Measurements from ENCODE around the gene XAB2. TPM values are rescaled to one million over a fixed set of nuclear protein-coding genes. Genes with fewer than 3 reads are reported as not detected.

XAB2 gene
- total and polyA plus RNA-seq, 2 donors (not counting 3 experiments of a cell fraction or from before 2014, with no cell fraction given): 37.3 to 47.6 TPM

- no peaks in the 10 kb centered on the region for H3K9me1 ChIP-seq (replicated peaks; ENCODE audit: control insufficient read depth, extremely low read depth, insufficient read depth, low read length)
- no peaks in the 10 kb centered on the region for H3K4me1 ChIP-seq (ENCODE audit: control insufficient read depth, extremely low read depth, insufficient read depth, low read length)
- CTCF ChIA-PET: interaction anchor here (3.2 kb wide), 1 partner anchor 51 kb away, joined by 14 read pairs; no protein-coding TSS in a partner anchor
- no peak overlapping the region for H3K4me2 ChIP-seq (ENCODE audit: insufficient read depth, low read length)
- dilution Hi-C loops (cut with MboI; ENCODE audit: extremely low pct_ligation_motif_present, low sequenced_read_pairs) (no loop called here), intact Hi-C loops (cut with micrococcal nuclease) (no loop called here)
- FAIRE-seq (no peak), DNase-seq (ENCODE audit: low read depth, low spot score) (no peak)
- H3K36me3 ChIP-seq (ENCODE audit: control insufficient read depth in 2 of 2, extremely low read depth in 1 of 2, insufficient read depth in 2 of 2, low read length in 2 of 2): peaks cover 0 to 32% of the 10 kb centered on the region in 2 experiments
- H3K27ac ChIP-seq (ENCODE audit: insufficient read depth, low read depth, low read length): no peak overlapping the region
- no peak overlapping the region for H3K9ac ChIP-seq (replicated peaks; ENCODE audit: extremely low read depth, insufficient read depth, low read length)
- H3K27me3 ChIP-seq (ENCODE audit: control insufficient read depth in 2 of 2, insufficient read depth in 2 of 2, low read length in 2 of 2): no peaks in the 10 kb centered on the region
- no peaks in the 10 kb centered on the region for H4K20me1 ChIP-seq (replicated peaks; ENCODE audit: control insufficient read depth, extremely low read depth, insufficient read depth, low read length)
- TF ChIP-seq FOS (IDR thresholded peaks at IDR 0.05; ENCODE audit: borderline replicate concordance, insufficient read depth, low read length) (no peak), MYC (IDR thresholded peaks at IDR 0.05; ENCODE audit: low read depth, low read length) (no peak), EZH2 (IDR thresholded peaks at IDR 0.05; ENCODE audit: borderline replicate concordance, low read depth, low read length, severe bottlenecking) (no peak), MAX (IDR thresholded peaks at IDR 0.05; ENCODE audit: insufficient read depth, insufficient read length) (no peak), POLR2AphosphoS5 (IDR thresholded peaks at IDR 0.05; ENCODE audit: insufficient read depth, low read depth, low read length) (no peak), POLR2A (IDR thresholded peaks at IDR 0.05; ENCODE audit: low read depth, low read length) (no peak), JUN (IDR thresholded peaks at IDR 0.05; ENCODE audit: borderline replicate concordance, insufficient read depth, insufficient read length, low read depth) (no peak), GATA2 (IDR thresholded peaks at IDR 0.05; ENCODE audit: insufficient read depth, insufficient read length, low read depth, low read length) (no peak)
- H3K4me3 ChIP-seq (replicated peaks in 1 of 3; ENCODE audit: insufficient read depth in 1 of 3, low read depth in 1 of 3, low read length in 3 of 3): no peak overlapping the region
- H2AFZ ChIP-seq (ENCODE audit: low read depth, low read length): no peak overlapping the region
- BruUV-seq (replicated peaks): TSS peak; percentile 37
- no peaks in the 10 kb centered on the region for H3K79me2 ChIP-seq (ENCODE audit: control insufficient read depth, insufficient read depth, low read length)
- H3K9me3 ChIP-seq (replicated peaks; ENCODE audit: control insufficient read depth, insufficient read depth, low read length): no peaks in the 10 kb centered on the region
- POLR2A ChIA-PET: no interaction called here
These were observed 9.5 kb downstream of the XAB2 start for GRCh38 chr19:7619671-7620441.

Data from endothelial cell of umbilical vein (primary cell).